ENCODE data around the gene GAP43. TPM values are rescaled to one million over a fixed set of nuclear protein-coding genes. Genes with fewer than 3 reads are reported as not detected.
A peak's percentile ranks its signal among the peaks of the same experiment; 100 is the strongest.

GAP43 gene
- total and polyA plus RNA-seq, 2 of the 13 experiments (the other 11 are each of a cell fraction or from before 2014, with no cell fraction given): not detected

GRCh38 chr3:115652738-115653137 lies 29.4 kb downstream of the GAP43 start (continued):
- no peak for TF ChIP-seq NBN (conservative IDR thresholded peaks at IDR 0.05)

- Histone ChIP-seq H4K20me1 (ENCODE audit: insufficient read depth, low read length) (no peaks in the 10 kb centered on the region), H3K9ac (ENCODE audit: insufficient read depth, low read depth, low read length) (no peak overlapping the region), H3K4me1 (ENCODE audit: insufficient read depth, low read length) (peaks cover 20% of the 10 kb centered on the region), H3K27ac (ENCODE audit: extremely low read length, insufficient read depth, low read length) (no peak overlapping the region), H3K4me2 (ENCODE audit: low read depth, low read length) (no peak overlapping the region), H3K4me3 (replicated peaks in 1 of 3; ENCODE audit: insufficient read depth in 1 of 3, low read depth in 2 of 3, low read length in 3 of 3) (no peak overlapping the region), H3K79me2 (ENCODE audit: insufficient read depth, low read length) (no peaks in the 10 kb centered on the region), H2AFZ (ENCODE audit: low read length) (no peak overlapping the region), H3K27me3 (ENCODE audit: control insufficient read depth in 1 of 2, insufficient read depth in 2 of 2, low read length in 2 of 2) (peaks cover 0 to 4% of the 10 kb centered on the region in 2 experiments; a peak in 1 of 5 replicates), H3K9me3 (ENCODE audit: low read length) (no peaks in the 10 kb centered on the region), H3K36me3 (replicated peaks in 1 of 2; ENCODE audit: control insufficient read depth in 1 of 2, insufficient read depth in 2 of 2, low read length in 2 of 2) (no peaks in the 10 kb centered on the region)
- ATAC-seq (no peak), DNase-seq (ENCODE audit: low spot score) (no peak), FAIRE-seq (no peak)
- no TSS peak for BruUV-seq (replicated peaks)
- intact Hi-C loops (cut with micrococcal nuclease; ENCODE audit: unreplicated experiment) (no loop called here), in situ Hi-C loops (cut with HindIII; ENCODE audit: extremely low pct_ligation_motif_present, low pct_unique_long_range_greater_than_20kb) (no loop called here)
- CTCF ChIA-PET (ENCODE audit: low intra/inter-chr PET ratio, low total read pairs): no interaction called here
- no peak for TF ChIP-seq SPEN (CRISPR knock-in tag; IDR thresholded peaks at IDR 0.05; ENCODE audit: low read depth)
- POLR2A ChIA-PET: no interaction called here
- WGBS (ENCODE audit: low lambda C conversion rate): 61% methylated on average over 2 of the region's 2 CpGs
Measured at GRCh38 chr3:115655761-115656282, 32.5 kb downstream of the GAP43 start.

DNA sequence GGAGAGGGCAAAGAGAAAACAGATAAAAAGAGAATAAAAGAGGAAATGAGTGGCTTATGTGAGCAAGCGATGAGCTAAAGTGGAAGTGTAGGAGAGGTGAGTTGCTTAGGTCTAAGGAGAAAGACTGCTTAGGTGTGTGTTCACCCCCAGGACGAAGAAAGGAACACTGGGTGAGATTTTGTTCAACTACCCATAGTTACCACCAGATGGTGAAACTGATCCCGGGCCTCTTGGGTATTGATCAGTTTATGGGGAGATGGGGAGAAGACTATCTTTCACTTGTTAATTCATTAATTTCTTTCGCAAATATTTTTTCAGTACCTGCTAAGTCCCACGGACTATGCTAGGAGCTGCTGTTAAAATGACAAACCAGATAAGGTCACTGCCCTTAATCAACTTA lies 33.9 kb downstream of the GAP43 start:
- H2AFZ ChIP-seq (ENCODE audit: low read length): no peak overlapping the region
- peaks cover 20% of the 10 kb centered on the region for H3K4me1 ChIP-seq (ENCODE audit: insufficient read depth, low read length)
- ChIA-PET POLR2A (no interaction called here), CTCF (ENCODE audit: low intra/inter-chr PET ratio, low total read pairs) (no interaction called here)
- 72% methylated on average over 5 of the region's 5 CpGs for WGBS (ENCODE audit: low lambda C conversion rate)
- DNase-seq (ENCODE audit: low spot score): no peak
- no peak for FAIRE-seq
- H3K79me2 ChIP-seq (ENCODE audit: insufficient read depth, low read length): no peaks in the 10 kb centered on the region
- H3K27ac ChIP-seq (ENCODE audit: extremely low read length, insufficient read depth, low read length): no peak overlapping the region
- H3K36me3 ChIP-seq (replicated peaks in 1 of 2; ENCODE audit: control insufficient read depth in 1 of 2, insufficient read depth in 2 of 2, low read length in 2 of 2): no peaks in the 10 kb centered on the region
- no peaks in the 10 kb centered on the region for H3K9me3 ChIP-seq (ENCODE audit: low read length)
- intact Hi-C loops (cut with micrococcal nuclease; ENCODE audit: unreplicated experiment) (no loop called here), in situ Hi-C loops (cut with HindIII; ENCODE audit: extremely low pct_ligation_motif_present, low pct_unique_long_range_greater_than_20kb) (no loop called here)
- H3K4me3 ChIP-seq (replicated peaks in 1 of 3; ENCODE audit: insufficient read depth in 1 of 3, low read depth in 2 of 3, low read length in 3 of 3): no peak overlapping the region
- H3K4me2 ChIP-seq (ENCODE audit: low read depth, low read length): peak overlapping the region; percentile 90; the same call in 1 of the 2 replicates
- no peak overlapping the region for H3K9ac ChIP-seq (ENCODE audit: insufficient read depth, low read depth, low read length)
- H3K27me3 ChIP-seq (ENCODE audit: control insufficient read depth in 1 of 2, insufficient read depth in 2 of 2, low read length in 2 of 2): peaks cover 0 to 4% of the 10 kb centered on the region in 2 experiments; a peak in 1 of 5 replicates
- no peaks in the 10 kb centered on the region for H4K20me1 ChIP-seq (ENCODE audit: insufficient read depth, low read length)
- no peak for ATAC-seq
- no TSS peak for BruUV-seq (replicated peaks)
- TF ChIP-seq ZBTB1 (CRISPR knock-in tag; IDR thresholded peaks at IDR 0.05; ENCODE audit: borderline replicate concordance) (no peak), ZNF44 (CRISPR knock-in tag; IDR thresholded peaks at IDR 0.05) (no peak), NFE2L2 (IDR thresholded peaks at IDR 0.05; ENCODE audit: low read length) (no peak)
